NT2/D1 (cell line): Measurements from ENCODE around the gene VTI1A.

Experiments used
- DNase-seq: peaks from one replicate; pipeline ENCODE4 v3.0.0-alpha.2; 2011; ENCODE audit warnings: low read depth, low spot score
- H3K27me3 ChIP-seq: 2 replicates; pipeline ENCODE4 v1.6.0; 2011; ENCODE audit warnings: mild to moderate bottlenecking; ENCODE audit not compliant: insufficient read length, insufficient read depth
- H3K36me3 ChIP-seq: 2 replicates; pipeline ENCODE4 v1.6.1; 2011; ENCODE audit warnings: mild to moderate bottlenecking, low read length, mixed read lengths; ENCODE audit not compliant: insufficient read depth, insufficient read length
- H3K4me1 ChIP-seq: 2 replicates; pipeline ENCODE4 v1.5.1; 2011; ENCODE audit not compliant: insufficient read depth, insufficient read length
- H3K4me3 ChIP-seq: 2 replicates; pipeline ENCODE4 v1.5.1; 2011; ENCODE audit warnings: low read depth; ENCODE audit not compliant: insufficient read length
- H3K9ac ChIP-seq: 2 replicates; pipeline ENCODE4 v1.6.0; 2011; ENCODE audit warnings: low read depth; ENCODE audit not compliant: insufficient read length
- H3K9me3 ChIP-seq: 2 replicates; pipeline ENCODE4 v1.5.1; 2011; ENCODE audit warnings: mild to moderate bottlenecking, low read length; ENCODE audit not compliant: insufficient read depth
- SUZ12 ChIP-seq: IDR thresholded peaks from 2 replicates; pipeline ENCODE4 v1.6.1; 2011; ENCODE audit not compliant: insufficient read length, insufficient read depth; ENCODE audit errors: extremely low read depth
- YY1 ChIP-seq: IDR thresholded peaks from 2 replicates; pipeline ENCODE4 v1.6.1; 2011; ENCODE audit not compliant: insufficient read length, insufficient read depth
- ZNF274 ChIP-seq: IDR thresholded peaks from 2 replicates; pipeline ENCODE4 v1.6.1; 2011; ENCODE audit warnings: mild to moderate bottlenecking, low read depth, low read length

Gene VTI1A

GRCh38 chr10:112412696-112413095 lies 34.3 kb upstream of the VTI1A start:
- H3K36me3 ChIP-seq = no peaks in the 10 kb centered on the region
- DNase-seq = no peak
- TF ChIP-seq ZNF274 (no peak), SUZ12 (no peak)
- H3K27me3 ChIP-seq = no peaks in the 10 kb centered on the region
- H3K4me3 ChIP-seq = no peak overlapping the region
- no peaks in the 10 kb centered on the region for H3K4me1 ChIP-seq
- H3K9ac ChIP-seq = no peak overlapping the region
- no peaks in the 10 kb centered on the region for H3K9me3 ChIP-seq

- H3K27me3 ChIP-seq = no peaks in the 10 kb centered on the region
- no peak for DNase-seq
- no peaks in the 10 kb centered on the region for H3K4me1 ChIP-seq
- H3K9ac ChIP-seq = no peak overlapping the region
- no peak overlapping the region for H3K4me3 ChIP-seq
- TF ChIP-seq YY1 (no peak), SUZ12 (no peak), ZNF274 (no peak)
- no peaks in the 10 kb centered on the region for H3K9me3 ChIP-seq
- H3K36me3 ChIP-seq = no peaks in the 10 kb centered on the region
Measured at GRCh38 chr10:112421731-112422130, 25.3 kb upstream of the VTI1A start.

- DNase-seq = no peak
- TF ChIP-seq SUZ12 (no peak), YY1 (no peak), ZNF274 (no peak)
- no peak overlapping the region for H3K9ac ChIP-seq
Measured at GRCh38 chr10:112424651-112425050, 22.4 kb upstream of the VTI1A start.

GRCh38 chr10:112426111-112426510 lies 20.9 kb upstream of the VTI1A start:
- peaks cover 23% of the 10 kb centered on the region for H3K36me3 ChIP-seq
- DNase-seq = no peak

More at GRCh38 chr10:112424651-112425050, 22.4 kb upstream of the VTI1A start:
- no peaks in the 10 kb centered on the region for H3K9me3 ChIP-seq
- no peaks in the 10 kb centered on the region for H3K27me3 ChIP-seq
- H3K4me3 ChIP-seq = no peak overlapping the region
- H3K4me1 ChIP-seq = no peaks in the 10 kb centered on the region
- peaks cover 9% of the 10 kb centered on the region for H3K36me3 ChIP-seq

GRCh38 chr10:112429147-112429546 lies 17.9 kb upstream of the VTI1A start:
- Histone ChIP-seq H3K9ac (no peak overlapping the region), H3K9me3 (no peaks in the 10 kb centered on the region), H3K36me3 (peaks cover 46% of the 10 kb centered on the region), H3K4me1 (no peaks in the 10 kb centered on the region), H3K27me3 (no peaks in the 10 kb centered on the region), H3K4me3 (no peak overlapping the region)
- TF ChIP-seq SUZ12 = no peak
- no peak for TF ChIP-seq YY1
- no peak for TF ChIP-seq ZNF274
- no peak for DNase-seq

More at GRCh38 chr10:112426111-112426510, 20.9 kb upstream of the VTI1A start:
- H3K4me1 ChIP-seq = no peaks in the 10 kb centered on the region
- no peak overlapping the region for H3K4me3 ChIP-seq
- H3K9me3 ChIP-seq = no peaks in the 10 kb centered on the region
- no peaks in the 10 kb centered on the region for H3K27me3 ChIP-seq
- no peak overlapping the region for H3K9ac ChIP-seq
- TF ChIP-seq SUZ12 (no peak), YY1 (no peak), ZNF274 (no peak)

GRCh38 chr10:112429654-112430230 lies 17.3 kb upstream of the VTI1A start:
- no peaks in the 10 kb centered on the region for H3K27me3 ChIP-seq
- TF ChIP-seq YY1 (no peak), SUZ12 (no peak), ZNF274 (no peak)
- H3K9me3 ChIP-seq = no peaks in the 10 kb centered on the region
- H3K4me3 ChIP-seq = no peak overlapping the region
- peaks cover 50% of the 10 kb centered on the region for H3K36me3 ChIP-seq
- H3K9ac ChIP-seq = no peak overlapping the region
- no peak for DNase-seq
- no peaks in the 10 kb centered on the region for H3K4me1 ChIP-seq

- no peak overlapping the region for H3K4me3 ChIP-seq
- H3K36me3 ChIP-seq = peaks cover 71% of the 10 kb centered on the region
- no peaks in the 10 kb centered on the region for H3K9me3 ChIP-seq
- no peak overlapping the region for H3K9ac ChIP-seq
- no peak for TF ChIP-seq YY1
- TF ChIP-seq SUZ12 = no peak
- no peak for TF ChIP-seq ZNF274
- no peaks in the 10 kb centered on the region for H3K27me3 ChIP-seq
- no peaks in the 10 kb centered on the region for H3K4me1 ChIP-seq
- no peak for DNase-seq
Measured at GRCh38 chr10:112433136-112433535, 13.9 kb upstream of the VTI1A start.
